Natural killer cell (primary cell): Measurements from ENCODE around the gene PCNA. TPM values are rescaled to one million over a fixed set of nuclear protein-coding genes. Genes with fewer than 3 reads are reported as not detected.
A peak's percentile ranks its signal among the peaks of the same experiment; 100 is the strongest.

Experiments used
- ATAC-seq, 3 donors: fragments of 150-1000 bp in 2 of 3; fragments of 200-7000 bp in 1 of 3; cut with Tn5 transposase; 1 replicate in 1 of 3; 2 replicates in 2 of 3; pipeline ENCODE4 v1.10.0; 2021; ENCODE audit warnings: mild to moderate bottlenecking in 2 of 3, moderate library complexity in 2 of 3
- DNase-seq, 2 donors: peaks; one replicate each; pipeline versions ENCODE4 v3.0.0 to v3.0.0-alpha.2; 2013 to 2021; ENCODE audit warnings: mixed read lengths in 1 of 2
- H3K27ac ChIP-seq: one replicate; pipeline ENCODE4 v1.5.1; 2013; ENCODE audit warnings: mild to moderate bottlenecking, low read length
- H3K27me3 ChIP-seq: one replicate; pipeline ENCODE4 v1.6.1; 2013; ENCODE audit warnings: low read length; ENCODE audit not compliant: control insufficient read depth, insufficient read depth
- H3K36me3 ChIP-seq: one replicate; pipeline ENCODE4 v1.6.1; 2013; ENCODE audit warnings: low read length; ENCODE audit not compliant: control insufficient read depth, insufficient read depth
- H3K4me1 ChIP-seq: one replicate; pipeline ENCODE4 v1.6.1; 2013; ENCODE audit warnings: low read length; ENCODE audit not compliant: control insufficient read depth, insufficient read depth
- H3K4me3 ChIP-seq: one replicate; pipeline ENCODE4 v1.5.1; 2013; ENCODE audit warnings: low read length
- H3K9me3 ChIP-seq: one replicate; pipeline ENCODE4 v1.6.1; 2013; ENCODE audit warnings: low read length; ENCODE audit not compliant: control insufficient read depth, insufficient read depth
- H3K27ac Mint-ChIP-seq, 2 donors: one replicate each; pipeline ENCODE4 v1.8.0; 2022; ENCODE audit warnings: mild to moderate bottlenecking in 2 of 2, mixed read lengths in 2 of 2, moderate library complexity in 1 of 2
- H3K27me3 Mint-ChIP-seq, 2 donors: one replicate each; pipeline ENCODE4 v1.8.0; 2022; ENCODE audit warnings: low read depth in 2 of 2, mixed read lengths in 2 of 2
- H3K36me3 Mint-ChIP-seq: one replicate; pipeline ENCODE4 v1.8.0; 2022; ENCODE audit warnings: mixed read lengths
- H3K4me1 Mint-ChIP-seq, 2 donors: one replicate each; pipeline ENCODE4 v1.8.0; 2022; ENCODE audit warnings: mixed read lengths in 2 of 2
- H3K4me3 Mint-ChIP-seq: one replicate; pipeline ENCODE4 v1.8.0; 2022; ENCODE audit warnings: mild to moderate bottlenecking, moderate library complexity, mixed read lengths
- H3K9me3 Mint-ChIP-seq, 2 donors: one replicate each; pipeline ENCODE4 v1.8.0; 2022; ENCODE audit warnings: mixed read lengths in 2 of 2
- CTCF ChIP-seq: fragments of 200-600 bp; IDR thresholded peaks from one replicate; pipeline ENCODE4 v1.8.0; 2022; ENCODE audit warnings: antibody characterized with exemption
- WGBS: methylation state at CpG from one replicate; pipeline ENCODE4 v1.1.7; 2013; ENCODE audit warnings: missing lambda C conversion rate; ENCODE audit not compliant: insufficient coverage; 5-methylcytosine and 5-hydroxymethylcytosine counted together
- intact Hi-C: fragments of 100-400 bp; cut with micrococcal nuclease; formaldehyde crosslinking; loops from one replicate; pipeline ENCODE4 v1.14.2; 2022
- total RNA-seq, 4 donors: library from RNA; stranded (reverse); fragments of 120-200 nt in 1 of 4; gene quantifications; one replicate each; pipeline versions ENCODE4 v1.2.3 to v1.2.4, GENCODE V29; 2013 to 2022

The PCNA gene
- total RNA-seq, 3 donors from 2014 or later (not counting 1 experiment from before 2014, with no cell fraction given), result 41.5 to 50.6 (median 46.9) TPM

DNA sequence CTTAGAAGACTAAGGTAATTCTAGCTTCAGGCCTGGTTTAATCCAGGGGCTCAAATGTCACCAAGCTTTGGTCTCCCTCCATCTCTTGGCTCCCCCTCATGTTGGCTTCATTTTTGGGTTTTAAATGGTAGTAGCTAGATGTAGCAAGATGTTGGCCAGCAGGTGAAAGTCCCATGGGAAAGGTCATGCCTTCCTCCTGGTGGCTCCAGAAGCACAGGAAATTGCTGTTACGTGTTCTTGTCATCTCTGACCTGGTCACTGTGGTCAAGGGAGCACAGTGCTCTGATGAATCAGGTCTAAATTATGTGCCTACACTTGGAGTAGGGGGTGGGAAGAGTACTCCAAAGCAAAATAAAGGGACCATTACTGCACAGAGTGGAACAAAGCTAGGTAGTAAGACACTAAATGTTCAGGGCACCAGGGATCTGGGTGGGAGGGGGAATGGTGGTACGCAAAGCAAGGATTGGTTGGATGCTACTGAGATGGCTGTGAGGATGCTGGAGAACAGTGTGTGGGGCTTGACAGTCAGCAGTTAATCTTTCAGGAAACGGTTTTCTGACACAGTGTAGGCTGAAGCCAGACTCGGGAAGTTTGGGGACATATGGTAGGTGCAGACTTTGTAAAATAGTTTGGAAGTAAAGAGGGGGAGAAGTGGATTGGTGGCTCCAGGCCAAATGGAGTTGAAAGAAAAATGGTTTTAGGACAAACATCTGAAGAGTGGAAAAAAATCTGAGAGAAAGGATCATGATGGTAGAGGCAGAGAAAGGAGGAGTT, 37.1 kb upstream of the PCNA start:
- no peak overlapping the region for H3K4me3 Mint-ChIP-seq
- WGBS, result 53% methylated on average over 4 of the region's 4 CpGs
- H3K27ac Mint-ChIP-seq, result peak overlapping the region in 1 of 2 donors; percentile 41

DNA sequence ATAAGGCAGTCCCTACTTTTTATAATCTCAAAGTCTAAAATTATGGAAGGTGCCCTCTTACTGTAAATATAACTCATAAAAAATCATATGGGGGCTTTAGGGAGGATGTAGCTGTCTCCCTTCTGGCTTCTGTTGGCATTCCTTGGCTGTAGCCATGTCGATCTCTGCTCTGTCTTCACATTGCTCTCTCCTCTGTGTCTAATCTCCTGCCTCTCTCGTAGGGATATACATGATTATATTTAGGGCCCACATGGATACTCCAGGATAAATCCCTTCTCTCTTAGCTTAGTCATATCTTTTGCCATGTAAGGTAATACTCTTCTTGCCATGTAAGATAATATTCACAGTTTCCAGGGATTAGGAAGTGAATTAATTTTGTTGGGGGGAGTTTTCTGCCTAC, 35.6 kb upstream of the PCNA start:
- Mint-ChIP-seq H3K27ac (peak overlapping the region in 1 of 2 donors; percentile 41), H3K4me1 (peaks cover 53 to 54% of the 10 kb centered on the region in 2 donors), H3K9me3 (no peaks in the 10 kb centered on the region), H3K36me3 (no peaks in the 10 kb centered on the region), H3K27me3 (no peaks in the 10 kb centered on the region), H3K4me3 (no peak overlapping the region)
- Histone ChIP-seq H3K27me3 (no peaks in the 10 kb centered on the region), H3K9me3 (no peaks in the 10 kb centered on the region), H3K4me1 (no peaks in the 10 kb centered on the region), H3K27ac (no peak overlapping the region), H3K36me3 (no peaks in the 10 kb centered on the region), H3K4me3 (no peak overlapping the region)
- intact Hi-C loops, result no loop called here
- no peak for ATAC-seq
- WGBS, result 95% methylated on average over 2 of the region's 2 CpGs
- TF ChIP-seq CTCF, result no peak
- DNase-seq, result no peak

More for the DNA sequence above, 37.1 kb upstream of the PCNA start:
- H3K9me3 ChIP-seq, result no peaks in the 10 kb centered on the region
- no peaks in the 10 kb centered on the region for H3K4me1 ChIP-seq
- H3K4me1 Mint-ChIP-seq, result peaks cover 53 to 59% of the 10 kb centered on the region in 2 donors
- ATAC-seq (no peak), DNase-seq (no peak)
- no peaks in the 10 kb centered on the region for H3K9me3 Mint-ChIP-seq
- no peak overlapping the region for H3K4me3 ChIP-seq
- no peaks in the 10 kb centered on the region for H3K27me3 ChIP-seq
- TF ChIP-seq CTCF, result no peak
- H3K27ac ChIP-seq, result no peak overlapping the region
- H3K36me3 ChIP-seq, result no peaks in the 10 kb centered on the region
- no peaks in the 10 kb centered on the region for H3K27me3 Mint-ChIP-seq
- H3K36me3 Mint-ChIP-seq, result no peaks in the 10 kb centered on the region
- intact Hi-C loops, result no loop called here

- H3K9me3 ChIP-seq, result no peaks in the 10 kb centered on the region
- WGBS, result 98% methylated on average over 6 of the region's 6 CpGs
Measured at GRCh38 chr20:5154543-5154925, 34.8 kb upstream of the PCNA start.

More at GRCh38 chr20:5154543-5154925, 34.8 kb upstream of the PCNA start:
- no peak for ATAC-seq
- intact Hi-C loops, result no loop called here
- Mint-ChIP-seq H3K27ac (no peak overlapping the region), H3K4me1 (peaks cover 53 to 54% of the 10 kb centered on the region in 2 donors), H3K4me3 (no peak overlapping the region), H3K27me3 (no peaks in the 10 kb centered on the region), H3K36me3 (no peaks in the 10 kb centered on the region), H3K9me3 (no peaks in the 10 kb centered on the region)
- Histone ChIP-seq H3K27ac (no peak overlapping the region), H3K27me3 (no peaks in the 10 kb centered on the region), H3K36me3 (no peaks in the 10 kb centered on the region), H3K4me3 (no peak overlapping the region), H3K4me1 (no peaks in the 10 kb centered on the region)
- no peak for TF ChIP-seq CTCF
- no peak for DNase-seq
